Measurements from ENCODE around the gene TBC1D10B. TPM values are rescaled to one million over a fixed set of nuclear protein-coding genes. Genes with fewer than 3 reads are reported as not detected.
A peak's percentile ranks its signal among the peaks of the same experiment; 100 is the strongest.
"Not testable (repeated sequence)": the region's sequence is repeated elsewhere in the genome, so short reads cannot be mapped to it uniquely, and the experiment has no call there.

Gene TBC1D10B
- total RNA-seq, 6 donors from 2014 or later: 31.1 to 71.2 (median 40.3) TPM

DNA sequence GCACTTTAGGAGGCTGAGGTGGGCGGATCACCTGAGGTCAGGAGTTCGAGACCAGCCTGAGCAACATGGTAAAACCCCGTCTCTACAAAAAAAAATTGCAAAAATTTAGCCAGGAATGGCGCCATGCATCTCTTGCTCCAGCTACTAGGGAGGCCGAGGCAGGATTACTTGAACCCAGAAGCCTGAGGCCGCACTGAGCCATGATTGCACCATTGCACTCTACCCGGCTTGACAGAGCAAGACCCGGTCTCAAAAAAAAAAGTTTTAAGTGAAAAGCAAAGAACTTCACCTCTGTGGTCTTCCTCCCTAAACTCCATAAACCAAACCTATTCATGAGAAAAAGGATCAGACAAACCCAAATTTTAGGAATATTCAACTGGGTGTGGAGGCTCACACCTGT, 22.2 kb downstream of the TBC1D10B start:
- 97% methylated on average over 8 of the region's 8 CpGs for WGBS, 2 donors
- ATAC-seq (ENCODE audit: low FRiP score in 2 of 2) (no peak), DNase-seq (peak in 1 of 2 donors; percentile 10)
- no peaks in the 10 kb centered on the region for H3K9me3 ChIP-seq
- peaks cover 16 to 19% (median 18%) of the 10 kb centered on the region in 4 donors for H3K4me1 ChIP-seq
- no peak overlapping the region for H3K27ac ChIP-seq
- peaks cover 12 to 35% (median 28%) of the 10 kb centered on the region in 4 donors for H3K36me3 ChIP-seq
- H3K27me3 ChIP-seq: no peaks in the 10 kb centered on the region
- H3K4me3 ChIP-seq: no peak overlapping the region
- no peak for TF ChIP-seq EP300 (IDR thresholded peaks at IDR 0.05)
- no peak for TF ChIP-seq POLR2AphosphoS5 (IDR thresholded peaks at IDR 0.05)
- no peak for TF ChIP-seq POLR2A (IDR thresholded peaks at IDR 0.05)
- TF ChIP-seq, protein P1, sequence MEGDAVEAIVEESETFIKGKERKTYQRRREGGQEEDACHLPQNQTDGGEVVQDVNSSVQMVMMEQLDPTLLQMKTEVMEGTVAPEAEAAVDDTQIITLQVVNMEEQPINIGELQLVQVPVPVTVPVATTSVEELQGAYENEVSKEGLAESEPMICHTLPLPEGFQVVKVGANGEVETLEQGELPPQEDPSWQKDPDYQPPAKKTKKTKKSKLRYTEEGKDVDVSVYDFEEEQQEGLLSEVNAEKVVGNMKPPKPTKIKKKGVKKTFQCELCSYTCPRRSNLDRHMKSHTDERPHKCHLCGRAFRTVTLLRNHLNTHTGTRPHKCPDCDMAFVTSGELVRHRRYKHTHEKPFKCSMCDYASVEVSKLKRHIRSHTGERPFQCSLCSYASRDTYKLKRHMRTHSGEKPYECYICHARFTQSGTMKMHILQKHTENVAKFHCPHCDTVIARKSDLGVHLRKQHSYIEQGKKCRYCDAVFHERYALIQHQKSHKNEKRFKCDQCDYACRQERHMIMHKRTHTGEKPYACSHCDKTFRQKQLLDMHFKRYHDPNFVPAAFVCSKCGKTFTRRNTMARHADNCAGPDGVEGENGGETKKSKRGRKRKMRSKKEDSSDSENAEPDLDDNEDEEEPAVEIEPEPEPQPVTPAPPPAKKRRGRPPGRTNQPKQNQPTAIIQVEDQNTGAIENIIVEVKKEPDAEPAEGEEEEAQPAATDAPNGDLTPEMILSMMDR (IDR thresholded peaks at IDR 0.05): no peak

DNA sequence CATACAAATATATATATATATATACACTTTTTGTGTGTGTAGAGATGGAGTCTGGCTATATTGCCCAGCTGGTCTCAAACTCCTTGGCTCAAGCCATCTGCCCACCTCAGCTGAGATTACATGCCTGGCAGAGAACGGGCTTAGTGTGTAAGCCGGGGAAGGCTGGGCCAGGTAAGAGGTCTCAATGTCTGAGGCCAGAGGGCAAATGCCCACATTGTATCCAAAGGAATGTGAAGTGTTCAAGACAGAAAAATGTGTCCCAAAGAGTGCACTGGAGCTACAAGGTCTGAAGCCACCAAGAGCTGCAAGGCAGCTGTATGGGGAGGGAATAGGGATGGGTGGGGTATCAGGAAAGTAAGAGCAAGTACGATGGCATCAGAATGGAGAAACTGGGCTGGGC, 24.0 kb downstream of the TBC1D10B start:
- Histone ChIP-seq H3K9me3 (no peaks in the 10 kb centered on the region), H3K4me3 (no peak overlapping the region), H3K4me1 (peaks cover 0 to 1% (median 0%) of the 10 kb centered on the region in 4 donors), H3K27me3 (no peaks in the 10 kb centered on the region), H3K27ac (no peak overlapping the region), H3K36me3 (peaks cover 4 to 17% (median 10%) of the 10 kb centered on the region in 4 donors)
- no peak for TF ChIP-seq POLR2AphosphoS5 (IDR thresholded peaks at IDR 0.05)
- ATAC-seq (ENCODE audit: low FRiP score in 2 of 2) (no peak), DNase-seq (no peak)
- 87% methylated on average over 3 of the region's 3 CpGs for WGBS, 2 donors

DNA sequence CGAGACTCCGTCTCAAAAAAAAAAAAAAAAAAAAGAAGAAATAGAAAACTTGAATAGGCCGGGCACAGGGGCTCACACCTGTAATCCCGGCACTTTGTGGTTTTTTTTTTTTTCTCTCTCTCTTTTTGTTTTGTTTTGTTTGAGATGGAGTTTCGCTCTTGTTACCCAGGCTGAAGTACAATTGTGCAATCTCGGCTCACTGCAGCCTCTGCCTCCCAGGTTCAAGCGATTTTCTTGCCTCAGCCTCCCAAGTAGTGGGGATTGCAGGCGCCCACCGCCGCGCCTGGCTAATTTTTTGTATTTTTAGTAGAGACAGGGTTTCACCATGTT, 26.8 kb downstream of the TBC1D10B start:
- H3K27ac ChIP-seq; ATAC-seq (ENCODE audit: low FRiP score in 2 of 2); H3K27me3 ChIP-seq; H3K4me1 ChIP-seq; H3K9me3 ChIP-seq; H3K4me3 ChIP-seq; H3K36me3 ChIP-seq; DNase-seq: not testable (repeated sequence)
- 79 to 86% methylated on average over 11 of the region's 11 CpGs for WGBS, 2 donors

DNA sequence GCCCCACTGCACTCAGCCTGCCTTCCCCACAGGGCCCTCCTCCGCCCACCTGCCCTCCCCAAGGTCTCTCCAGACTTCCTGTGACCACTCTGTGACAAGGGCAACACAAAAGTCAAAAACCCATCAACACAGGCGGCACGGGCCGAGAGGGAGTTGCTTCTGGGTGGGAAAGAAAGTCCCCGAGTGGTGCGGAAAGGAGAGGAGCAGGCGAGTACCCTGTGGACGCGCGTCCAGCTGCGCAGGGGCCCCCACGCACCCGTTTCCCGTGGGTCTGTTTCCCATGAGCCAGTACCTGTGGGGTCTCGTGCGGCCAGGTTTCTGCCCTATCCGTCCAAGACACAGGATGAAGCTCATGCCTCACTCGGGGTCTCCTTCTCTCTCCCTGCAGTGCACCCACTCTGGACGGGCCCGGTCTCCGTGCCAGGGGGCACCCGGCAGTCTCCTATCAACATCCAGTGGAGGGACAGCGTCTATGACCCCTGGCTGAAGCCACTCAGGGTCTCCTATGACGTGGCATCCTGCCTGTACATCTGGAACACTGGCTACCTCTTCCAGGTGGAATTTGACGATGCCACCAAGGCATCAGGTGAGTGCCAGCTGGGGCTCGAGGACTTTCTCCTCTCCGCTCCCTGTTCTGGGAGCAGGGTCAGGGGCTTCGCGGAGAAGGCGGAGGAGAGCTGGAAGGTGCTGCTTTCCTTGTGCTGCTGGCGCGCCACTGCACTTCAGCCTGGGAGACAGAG, 27.4 kb downstream of the TBC1D10B start:
- DNase-seq: peak in 1 of 2 donors; percentile 69
- H3K27me3 ChIP-seq: no peaks in the 10 kb centered on the region
- ATAC-seq (ENCODE audit: low FRiP score in 2 of 2): no peak
- H3K36me3 ChIP-seq: no peaks in the 10 kb centered on the region
- H3K4me1 ChIP-seq: no peaks in the 10 kb centered on the region
- WGBS, 2 donors: 90 to 95% methylated on average over 26 to 32 of the region's 32 CpGs
- H3K4me3 ChIP-seq: no peak overlapping the region
- H3K27ac ChIP-seq: no peak overlapping the region
- no peaks in the 10 kb centered on the region for H3K9me3 ChIP-seq
- TF ChIP-seq POLR2AphosphoS5 (IDR thresholded peaks at IDR 0.05) (no peak), POLR2A (IDR thresholded peaks at IDR 0.05) (no peak), EP300 (IDR thresholded peaks at IDR 0.05) (no peak)
- TF ChIP-seq, protein P1 (IDR thresholded peaks at IDR 0.05): no peak

DNA sequence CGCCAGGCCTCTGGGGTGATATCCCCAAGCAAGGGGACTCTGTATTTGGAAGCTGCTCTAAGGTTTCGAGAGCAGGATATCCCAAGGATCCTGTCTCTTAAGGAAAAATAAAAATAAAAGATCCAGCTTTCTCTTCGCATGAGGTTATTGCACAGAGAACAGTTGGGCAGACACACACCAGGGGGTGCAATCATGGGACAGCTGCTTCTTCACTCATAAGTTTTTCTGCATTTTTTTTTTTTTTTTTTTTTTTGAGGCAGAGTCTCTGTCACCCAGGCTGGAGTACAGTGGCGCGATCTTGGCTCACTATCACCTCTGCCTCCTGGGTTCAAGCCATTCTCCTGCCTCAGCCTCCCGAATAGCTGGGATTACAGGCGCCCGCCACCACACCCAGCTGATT, 28.3 kb downstream of the TBC1D10B start:
- not testable (repeated sequence) for DNase-seq; H3K36me3 ChIP-seq; H3K27ac ChIP-seq; H3K4me1 ChIP-seq; H3K4me3 ChIP-seq; H3K27me3 ChIP-seq; H3K9me3 ChIP-seq; ATAC-seq (ENCODE audit: low FRiP score in 2 of 2)
- 96 to 97% methylated on average over 8 of the region's 8 CpGs for WGBS, 2 donors

DNA sequence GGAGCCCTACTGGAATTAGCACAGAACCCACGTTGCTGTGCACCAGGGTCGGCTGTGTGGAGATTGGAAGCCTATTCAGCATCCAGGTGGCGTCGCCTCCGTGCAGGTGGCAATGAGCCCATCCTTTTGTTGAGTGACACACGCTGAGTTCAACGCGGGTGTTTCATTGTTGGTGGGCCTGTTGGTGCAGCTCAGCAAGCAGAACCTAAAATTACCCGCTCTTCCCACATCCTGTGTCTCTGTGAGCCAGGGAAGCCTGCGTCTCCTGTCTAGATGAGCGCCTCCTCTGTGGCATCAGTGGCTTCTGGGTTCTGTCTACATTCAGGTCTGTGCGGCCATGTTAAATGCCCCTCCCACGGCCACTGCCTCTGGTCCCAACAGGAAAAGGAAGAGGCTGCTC, 29.7 kb downstream of the TBC1D10B start:
- Histone ChIP-seq H3K4me1 (peaks cover 4 to 6% (median 6%) of the 10 kb centered on the region in 4 donors), H3K4me3 (no peak overlapping the region), H3K27ac (no peak overlapping the region), H3K36me3 (no peaks in the 10 kb centered on the region), H3K9me3 (no peaks in the 10 kb centered on the region), H3K27me3 (no peaks in the 10 kb centered on the region)
- no peak for ATAC-seq (ENCODE audit: low FRiP score in 2 of 2)
- DNase-seq: no peak
- WGBS, 2 donors: 84 to 92% methylated on average over 13 of the region's 13 CpGs
- no peak for TF ChIP-seq POLR2AphosphoS5 (IDR thresholded peaks at IDR 0.05)
- TF ChIP-seq EP300 (IDR thresholded peaks at IDR 0.05): no peak
- no peak for TF ChIP-seq POLR2A (IDR thresholded peaks at IDR 0.05)
- TF ChIP-seq, protein P1 (IDR thresholded peaks at IDR 0.05): no peak

DNA sequence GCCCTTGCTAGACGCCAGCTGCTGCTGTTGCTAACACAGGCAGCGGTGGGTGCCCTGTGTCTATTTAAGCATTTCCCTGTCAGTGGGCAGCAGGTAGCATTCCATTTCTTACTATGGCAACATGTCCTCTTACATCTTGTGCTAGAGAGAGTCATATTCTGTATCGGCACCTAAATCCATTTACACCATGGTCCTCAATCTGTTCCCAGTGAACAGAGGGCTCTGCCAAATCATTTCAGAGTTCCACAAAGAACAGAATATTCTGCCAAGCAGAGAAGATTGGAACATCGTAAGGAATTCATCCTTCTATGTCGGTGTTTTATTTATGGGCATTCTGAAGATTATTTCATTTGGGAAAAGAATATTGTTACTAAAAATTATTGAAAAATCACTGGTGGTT, 31.6 kb downstream of the TBC1D10B start:
- DNase-seq; H3K27me3 ChIP-seq; H3K9me3 ChIP-seq; H3K36me3 ChIP-seq; H3K4me3 ChIP-seq; H3K4me1 ChIP-seq; H3K27ac ChIP-seq; ATAC-seq (ENCODE audit: low FRiP score in 2 of 2): not testable (repeated sequence)
- 85 to 91% methylated on average over 3 to 4 of the region's 5 CpGs for whole genome bisulfite sequencing, 2 donors

DNA sequence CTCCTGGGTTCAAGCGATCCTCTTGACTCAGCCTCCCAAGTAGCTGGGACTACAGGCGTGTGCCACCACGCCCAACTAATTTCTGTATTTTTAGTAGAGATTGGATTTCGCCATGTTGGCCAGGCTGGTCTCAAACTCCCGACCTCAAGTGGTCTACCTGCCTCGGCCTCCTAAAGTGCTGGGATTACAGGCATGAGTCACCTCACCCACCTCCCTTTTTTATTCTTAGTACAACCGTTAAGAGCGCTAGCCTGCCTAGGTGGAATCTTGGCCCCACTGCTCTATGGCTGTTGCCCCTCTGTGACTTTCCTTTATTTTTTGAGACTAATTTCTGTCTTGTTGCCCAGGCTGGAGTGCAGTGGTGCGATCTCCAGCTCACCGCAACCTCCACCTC, 32.3 kb downstream of the TBC1D10B start:
- H3K4me1 ChIP-seq; H3K4me3 ChIP-seq; H3K27ac ChIP-seq; H3K36me3 ChIP-seq; DNase-seq; H3K27me3 ChIP-seq; ATAC-seq (ENCODE audit: low FRiP score in 2 of 2); H3K9me3 ChIP-seq: not testable (repeated sequence)
- WGBS, 2 donors: 92% methylated on average over 9 to 10 of the region's 10 CpGs
